HAP-1 (cell line): Measurements from ENCODE around the gene ZNRF3.
"Not testable (repeated sequence)": the region's sequence is repeated elsewhere in the genome, so short reads cannot be mapped to it uniquely, and the experiment has no call there.

Experiments
- DNase-seq, 2 experiments: peaks; one replicate each; pipeline ENCODE4 v3.0.0-alpha.2; 2016 to 2020; ENCODE audit warnings: low spot score in 2 of 2
- H3K27me3 ChIP-seq: fragments of 250-450 bp; sonication (Bioruptor Pico); 2 replicates; pipeline ENCODE4 v1.5.1; 2020; ENCODE audit warnings: low read depth, mild to moderate bottlenecking, moderate library complexity
- H3K36me3 ChIP-seq: fragments of 250-450 bp; sonication (Bioruptor Pico); replicated peaks from 2 replicates; pipeline ENCODE4 v1.5.1; 2020; ENCODE audit warnings: mild to moderate bottlenecking
- H3K4me1 ChIP-seq: fragments of 250-450 bp; sonication (Bioruptor Pico); 2 replicates; pipeline ENCODE4 v1.5.1; 2020; ENCODE audit warnings: mild to moderate bottlenecking
- H3K4me3 ChIP-seq: fragments of 250-450 bp; sonication (Bioruptor Pico); 2 replicates; pipeline ENCODE4 v1.5.1; 2020; ENCODE audit warnings: mild to moderate bottlenecking, moderate library complexity
- H3K9me3 ChIP-seq: fragments of 250-450 bp; sonication (Bioruptor Pico); 2 replicates; pipeline ENCODE4 v1.5.1; 2020; ENCODE audit warnings: mild to moderate bottlenecking, moderate library complexity
- in situ Hi-C: fragments of 300-500 bp; cut with MboI; formaldehyde crosslinking; loops from 3 replicates; pipeline ENCODE4 v1.14.3; 2020; ENCODE audit warnings: low sequenced_read_pairs, inconsistent platforms, mixed read lengths

ZNRF3 gene

DNA sequence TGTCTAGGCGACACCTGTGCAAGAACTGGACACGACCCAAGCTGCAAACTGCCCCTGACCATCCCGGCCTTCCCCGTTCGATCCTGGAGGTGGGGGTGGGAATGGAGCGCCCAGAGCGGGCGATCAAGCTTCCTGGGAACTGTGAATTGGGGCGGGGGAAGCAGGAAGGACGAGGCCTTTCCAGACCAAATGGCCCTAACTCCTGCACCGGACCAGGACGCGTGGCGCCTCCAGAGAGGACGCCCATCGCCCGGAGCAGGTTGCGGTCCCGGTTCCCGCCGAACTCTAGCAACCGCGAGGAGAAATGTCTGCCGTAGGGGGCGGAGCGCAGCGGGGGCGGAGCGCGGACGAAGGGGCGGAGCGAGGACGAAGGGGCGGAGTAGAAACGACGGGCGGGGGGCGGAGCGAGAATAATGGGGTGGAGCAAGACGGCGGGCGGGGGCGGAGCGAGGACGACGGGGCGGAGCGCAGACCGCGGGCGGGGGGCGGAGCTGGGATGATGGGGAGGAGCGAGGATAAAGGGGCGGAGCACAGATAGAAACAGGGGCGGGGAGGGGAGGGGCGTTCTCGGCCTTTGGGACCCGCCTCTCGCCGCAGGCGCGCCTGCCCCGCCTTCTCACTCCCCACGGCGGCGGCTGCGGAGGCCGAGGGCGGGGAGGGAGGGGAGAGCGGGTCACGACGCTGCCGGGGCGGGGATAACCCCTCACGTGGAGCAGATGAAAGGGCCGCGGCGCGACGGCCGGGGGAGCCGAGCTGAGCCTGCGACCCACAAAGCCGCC lies at the start of gene ZNRF3:
Gene ZNRF3 (plus strand): TSS at position 695 of the 779 bp plus-strand sequence. CDS start 195 bp downstream, outside the sequence.
- H3K4me1 ChIP-seq: peaks cover 38% of the 10 kb centered on the region
- in situ Hi-C loops: no loop called here
- H3K9me3 ChIP-seq: no peaks in the 10 kb centered on the region
- no peaks in the 10 kb centered on the region; the same call in 1 of the 2 replicates for H3K27me3 ChIP-seq
- H3K4me3 ChIP-seq: peak within 1 kb of the TSS; percentile 54
- no peaks in the 10 kb centered on the region for H3K36me3 ChIP-seq
- DNase-seq: peak; percentile 89 to 95

DNA sequence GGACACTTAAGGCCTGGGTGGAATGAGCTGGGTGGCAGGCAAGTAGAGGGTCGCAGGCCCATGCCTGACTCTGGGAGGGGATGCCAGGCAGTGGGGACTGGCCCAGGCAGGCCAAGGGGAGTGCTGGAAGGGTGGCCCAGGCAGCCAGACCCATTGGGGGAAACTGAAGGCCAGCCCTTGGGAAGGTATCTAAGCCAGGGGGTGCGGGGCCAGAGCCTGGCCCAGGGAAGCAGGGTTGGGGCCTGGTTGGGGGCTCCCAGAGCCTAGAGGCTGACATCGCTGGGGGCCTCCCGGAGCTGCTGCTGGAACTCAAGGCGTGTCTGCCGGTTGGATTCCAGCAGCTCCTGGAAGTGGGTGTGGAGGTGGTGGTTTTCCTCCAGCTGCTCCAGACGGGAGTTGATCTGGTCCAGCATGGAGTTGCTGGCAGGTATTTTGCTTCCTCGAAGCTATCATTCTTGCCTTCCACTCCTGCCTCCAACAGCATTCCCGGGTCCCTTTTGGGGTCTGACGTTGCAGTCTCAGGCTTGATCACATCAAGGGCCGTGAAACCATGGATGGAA lies 47.7 kb upstream of the ZNRF3 start:
- in situ Hi-C loops: loop anchor here (25.0 kb wide), 1 partner anchor 823 kb away; no protein-coding TSS in a partner anchor

DNA sequence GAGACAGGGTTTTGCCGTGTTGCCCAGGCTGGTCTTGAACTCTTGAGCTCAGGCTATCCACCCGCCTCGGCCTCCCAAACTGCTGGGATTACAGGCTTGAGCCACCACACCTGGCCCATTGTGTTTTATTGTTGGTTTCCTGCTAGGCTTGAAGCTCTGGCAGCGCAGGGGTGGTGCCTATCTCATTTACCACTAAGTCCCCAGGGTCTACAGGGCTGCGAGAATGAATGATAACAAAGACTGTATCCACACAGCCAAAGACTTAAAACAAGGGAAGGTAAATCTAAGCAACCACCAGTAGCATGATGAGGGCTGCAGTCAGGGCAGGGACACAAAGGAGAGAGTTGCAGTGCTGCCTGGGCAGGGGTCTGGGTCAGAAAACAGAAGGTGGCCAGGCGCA lies 45.7 kb upstream of the ZNRF3 start:
- in situ Hi-C loops: loop anchor here (25.0 kb wide), 1 partner anchor 825 kb away; no protein-coding TSS in a partner anchor
- no peaks in the 10 kb centered on the region for H3K27me3 ChIP-seq
- H3K4me1 ChIP-seq: no peaks in the 10 kb centered on the region
- no peak overlapping the region for H3K4me3 ChIP-seq
- H3K36me3 ChIP-seq: no peaks in the 10 kb centered on the region
- H3K9me3 ChIP-seq: no peaks in the 10 kb centered on the region
- no peak for DNase-seq

More for the DNA sequence above, 47.7 kb upstream of the ZNRF3 start:
- Histone ChIP-seq H3K36me3 (no peaks in the 10 kb centered on the region), H3K4me1 (no peaks in the 10 kb centered on the region), H3K9me3 (no peaks in the 10 kb centered on the region), H3K4me3 (no peak overlapping the region), H3K27me3 (no peaks in the 10 kb centered on the region)
- DNase-seq: no peak

DNA sequence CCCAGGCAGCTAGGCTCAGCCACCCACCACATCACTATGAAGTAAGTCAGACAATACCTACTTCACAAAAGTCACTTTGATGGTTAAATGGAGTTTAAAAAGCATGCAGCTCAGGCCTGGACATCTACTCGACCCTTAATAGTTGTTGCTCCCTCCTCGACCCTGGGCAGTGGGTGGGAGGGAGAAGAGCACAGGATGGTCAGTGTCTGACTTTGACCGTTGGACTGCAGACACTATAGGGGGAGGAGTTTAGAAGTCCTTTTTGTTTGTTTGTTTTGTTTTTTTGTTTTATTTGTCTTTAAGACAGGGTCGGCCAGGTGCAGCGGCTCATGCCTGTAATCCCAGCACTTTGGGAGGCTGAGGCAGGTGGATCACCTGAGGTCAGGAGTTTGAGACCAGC lies 44.4 kb upstream of the ZNRF3 start:
- DNase-seq: no peak
- Histone ChIP-seq H3K4me3 (no peak overlapping the region), H3K36me3 (no peaks in the 10 kb centered on the region), H3K4me1 (no peaks in the 10 kb centered on the region), H3K9me3 (no peaks in the 10 kb centered on the region), H3K27me3 (no peaks in the 10 kb centered on the region)
- in situ Hi-C loops: loop anchor here (25.0 kb wide), 1 partner anchor 827 kb away; no protein-coding TSS in a partner anchor

DNA sequence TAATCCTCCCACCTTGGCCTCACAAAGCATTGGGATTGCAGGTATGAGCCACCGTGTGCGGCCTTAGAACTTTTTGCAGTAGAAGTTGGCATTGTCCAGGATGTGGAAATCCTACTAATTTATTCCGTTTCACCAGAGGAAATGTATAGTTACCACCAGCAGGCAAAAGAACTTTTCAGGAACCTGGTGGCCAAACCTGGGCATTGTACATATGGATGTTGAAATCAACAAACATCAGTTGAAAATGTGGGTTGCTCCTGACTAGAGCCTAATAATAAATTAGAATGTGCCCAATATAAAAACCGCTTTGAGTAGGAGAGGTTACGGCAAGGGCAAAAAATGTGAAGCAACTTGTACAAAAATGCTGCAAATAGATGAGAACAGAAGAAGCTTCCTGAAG lies 42.3 kb upstream of the ZNRF3 start:
- Histone ChIP-seq H3K4me3 (no peak overlapping the region), H3K9me3 (no peaks in the 10 kb centered on the region), H3K36me3 (no peaks in the 10 kb centered on the region), H3K27me3 (no peaks in the 10 kb centered on the region), H3K4me1 (no peaks in the 10 kb centered on the region)
- in situ Hi-C loops: loop anchor here (25.0 kb wide), 1 partner anchor 829 kb away; no protein-coding TSS in a partner anchor
- no peak for DNase-seq

DNA sequence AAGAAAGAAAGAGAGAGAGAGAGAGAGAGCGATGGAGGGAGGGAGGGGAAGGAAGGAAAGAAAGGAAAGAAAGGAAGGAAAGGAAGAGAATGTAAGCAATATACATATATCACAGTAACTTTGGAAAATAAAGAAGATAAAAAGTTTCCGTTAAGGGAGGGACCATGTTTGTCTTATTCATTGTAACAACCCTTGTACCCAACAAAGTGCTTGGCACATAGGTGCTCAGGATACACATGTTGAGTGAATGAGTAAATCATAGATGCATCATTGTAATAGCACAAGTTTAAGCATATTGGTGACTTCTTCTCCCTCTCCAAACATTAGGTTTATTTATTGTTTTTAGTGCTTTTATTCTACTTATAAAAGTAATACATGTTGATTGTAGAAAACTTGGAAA lies 39.7 kb upstream of the ZNRF3 start:
- DNase-seq: no peak
- Histone ChIP-seq H3K9me3 (no peaks in the 10 kb centered on the region; the same call in 1 of the 2 replicates), H3K36me3 (no peaks in the 10 kb centered on the region), H3K4me3 (no peak overlapping the region), H3K27me3 (no peaks in the 10 kb centered on the region), H3K4me1 (no peaks in the 10 kb centered on the region)
- in situ Hi-C loops: loop anchor here (25.0 kb wide), 1 partner anchor 831 kb away; no protein-coding TSS in a partner anchor

DNA sequence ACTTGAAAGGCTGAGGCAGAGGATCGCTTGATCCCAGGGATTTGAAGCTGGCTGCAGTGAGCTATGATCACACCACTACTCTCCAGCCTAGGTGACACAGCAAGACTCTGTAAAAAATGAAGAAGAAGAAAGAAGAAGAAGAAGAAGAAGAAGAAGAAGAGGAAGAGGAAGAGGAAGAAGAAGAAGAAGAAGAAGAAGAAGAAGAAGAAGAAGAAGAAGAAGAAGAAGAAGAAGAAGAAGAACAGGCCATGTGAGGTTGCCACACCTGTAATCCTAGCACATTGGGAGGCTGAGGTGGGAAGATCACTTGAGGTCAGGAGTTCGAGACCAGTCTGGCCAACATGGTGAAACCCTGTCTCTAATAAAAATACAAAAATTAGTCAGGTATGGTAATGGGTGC lies 39.1 kb upstream of the ZNRF3 start:
- in situ Hi-C loops: loop anchor here (25.0 kb wide), 1 partner anchor 832 kb away; no protein-coding TSS in a partner anchor
- not testable (repeated sequence) for DNase-seq

DNA sequence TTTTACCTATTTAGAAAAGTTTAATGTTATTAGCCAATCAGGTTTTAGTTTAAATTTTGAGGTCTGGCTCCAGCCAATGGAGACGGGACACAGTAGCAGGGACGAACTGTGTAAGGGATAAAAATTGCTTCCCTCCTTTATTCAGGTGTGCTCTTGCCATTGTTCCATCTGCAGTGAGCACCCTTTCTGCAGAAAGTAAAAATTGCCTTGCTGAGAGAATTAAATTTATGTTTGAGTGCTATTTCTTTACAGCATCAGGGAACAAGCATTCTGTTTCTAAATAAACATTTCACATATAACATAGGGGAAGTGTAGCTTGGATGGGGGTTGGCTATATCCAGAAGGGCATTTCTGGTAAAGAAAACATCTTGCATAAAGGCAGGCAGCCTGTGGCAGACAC lies 36.4 kb upstream of the ZNRF3 start:
- Histone ChIP-seq H3K36me3 (no peaks in the 10 kb centered on the region), H3K27me3 (no peaks in the 10 kb centered on the region), H3K4me3 (no peak overlapping the region), H3K9me3 (no peaks in the 10 kb centered on the region; the same call in 1 of the 2 replicates), H3K4me1 (no peaks in the 10 kb centered on the region)
- no peak for DNase-seq
- in situ Hi-C loops: loop anchor here (25.0 kb wide), 1 partner anchor 835 kb away; no protein-coding TSS in a partner anchor

More for the DNA sequence above, 39.1 kb upstream of the ZNRF3 start:
- not testable (repeated sequence) for H3K36me3 ChIP-seq, H3K4me3 ChIP-seq, H3K4me1 ChIP-seq, H3K9me3 ChIP-seq, H3K27me3 ChIP-seq

DNA sequence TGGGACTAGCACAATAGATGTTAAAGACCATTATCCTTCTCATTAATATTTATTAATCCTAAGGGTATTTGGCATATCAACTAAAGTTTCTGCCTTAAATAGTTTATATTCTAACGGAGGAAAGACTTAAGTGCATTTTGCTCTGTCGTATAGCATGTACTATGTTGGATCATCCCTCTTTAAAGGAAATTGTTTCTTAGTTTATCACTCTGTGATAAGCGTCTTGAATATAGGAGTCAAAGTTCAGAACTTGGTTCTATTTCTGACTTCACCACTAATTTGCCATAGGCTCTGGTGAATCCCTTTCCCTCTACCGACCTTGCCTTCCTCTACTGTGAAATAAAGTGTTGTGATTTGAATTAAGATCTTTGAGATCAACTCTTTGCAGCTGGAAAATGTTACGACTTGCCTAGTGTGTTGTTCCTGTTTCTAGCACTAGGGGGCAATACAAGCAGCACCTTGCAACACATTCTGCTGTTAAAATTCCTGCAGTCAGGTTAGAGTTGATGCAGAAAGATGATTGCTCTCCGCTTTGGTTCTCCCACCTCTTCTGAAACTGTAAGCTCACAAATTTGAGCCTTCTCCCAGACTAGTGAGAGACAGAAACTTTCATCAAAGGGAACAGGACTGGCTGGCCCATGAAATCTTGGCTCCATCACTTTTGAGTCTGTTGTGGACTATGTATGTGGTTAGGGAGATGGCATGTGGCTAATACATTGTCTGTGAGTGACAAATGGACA lies 27.8 kb upstream of the ZNRF3 start:
- in situ Hi-C loops: no loop called here
- H3K4me1 ChIP-seq: no peaks in the 10 kb centered on the region
- H3K4me3 ChIP-seq: no peak overlapping the region
- no peaks in the 10 kb centered on the region for H3K27me3 ChIP-seq
- no peaks in the 10 kb centered on the region for H3K36me3 ChIP-seq
- no peaks in the 10 kb centered on the region for H3K9me3 ChIP-seq
- DNase-seq: peak; percentile 61 to 72

DNA sequence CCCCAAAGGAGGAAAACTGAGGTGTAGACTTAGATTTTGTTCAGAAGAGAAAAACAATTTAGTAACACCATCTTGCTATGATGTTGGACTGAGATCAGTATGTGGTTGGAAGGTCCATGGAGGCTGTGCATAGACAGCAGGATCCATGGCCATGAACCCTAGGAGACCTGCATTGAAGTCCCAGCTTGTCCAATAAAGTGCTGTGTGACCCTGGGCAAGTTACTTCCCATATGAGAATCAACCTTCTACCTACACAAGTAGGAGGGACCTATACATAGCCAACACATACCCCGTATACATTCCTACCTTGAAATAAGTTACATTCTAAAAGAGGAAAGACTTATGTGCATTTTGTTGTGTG lies 27.3 kb upstream of the ZNRF3 start:
- Histone ChIP-seq H3K36me3 (no peaks in the 10 kb centered on the region), H3K27me3 (no peaks in the 10 kb centered on the region), H3K4me1 (no peaks in the 10 kb centered on the region), H3K4me3 (no peak overlapping the region), H3K9me3 (no peaks in the 10 kb centered on the region)
- in situ Hi-C loops: no loop called here
- DNase-seq: no peak

DNA sequence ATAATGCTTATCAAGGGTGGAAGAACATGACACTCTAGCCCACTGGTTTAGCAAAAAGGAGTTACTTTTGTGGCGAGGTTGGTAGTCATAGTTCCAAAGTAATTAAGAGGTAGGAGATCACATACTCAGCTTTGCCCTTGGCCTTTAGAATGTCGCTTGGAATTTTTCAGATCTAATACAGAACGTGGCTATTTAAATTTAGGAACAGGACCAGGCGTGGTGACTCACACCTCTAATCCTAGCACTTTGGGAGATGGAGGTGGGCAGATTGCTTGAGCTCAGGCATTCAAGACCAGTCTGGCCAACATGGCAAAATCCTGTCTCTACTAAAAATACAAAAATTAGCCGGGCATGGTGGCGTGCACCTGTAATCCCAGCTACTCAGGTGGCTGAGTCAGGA lies 26.1 kb upstream of the ZNRF3 start:
- Histone ChIP-seq H3K4me3 (no peak overlapping the region), H3K4me1 (no peaks in the 10 kb centered on the region), H3K27me3 (no peaks in the 10 kb centered on the region), H3K36me3 (no peaks in the 10 kb centered on the region), H3K9me3 (no peaks in the 10 kb centered on the region)
- in situ Hi-C loops: no loop called here
- DNase-seq: no peak

DNA sequence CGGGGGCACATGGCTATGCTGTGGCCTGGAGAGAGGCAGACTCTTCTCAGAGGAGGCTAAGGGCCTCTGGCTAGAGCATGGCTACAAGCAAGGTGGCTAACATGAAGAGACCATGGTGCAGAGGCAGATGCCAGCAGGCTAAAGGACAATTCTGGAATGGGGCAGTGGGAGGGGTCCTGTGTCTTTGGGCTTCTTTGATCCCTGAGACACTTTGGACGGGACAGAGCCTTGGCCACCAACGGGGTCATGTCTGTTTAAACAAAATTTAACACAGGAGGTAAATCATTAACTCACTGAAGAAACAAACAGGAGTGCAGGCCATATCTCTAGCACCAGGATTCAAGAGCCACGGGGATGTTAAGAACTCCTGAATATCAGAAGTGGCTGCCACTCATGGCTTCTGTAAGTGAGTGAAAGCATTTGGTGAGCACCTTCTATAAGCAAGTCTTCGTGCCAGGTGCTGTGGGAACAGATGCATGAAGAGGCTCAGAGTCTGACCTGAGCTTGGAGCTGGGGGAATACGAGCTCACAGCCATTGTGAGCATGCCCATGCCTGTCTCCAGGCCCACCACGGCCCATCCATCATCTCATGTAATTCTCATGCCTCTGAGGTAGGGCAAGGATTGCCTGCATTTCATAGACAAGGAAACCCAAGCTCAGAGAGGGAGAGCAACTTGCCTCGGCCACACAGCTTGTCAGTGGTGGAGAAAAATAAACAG lies 18.3 kb upstream of the ZNRF3 start:
- Histone ChIP-seq H3K36me3 (no peaks in the 10 kb centered on the region), H3K4me1 (no peaks in the 10 kb centered on the region), H3K4me3 (no peak overlapping the region), H3K9me3 (no peaks in the 10 kb centered on the region), H3K27me3 (no peaks in the 10 kb centered on the region)
- in situ Hi-C loops: no loop called here
- no peak for DNase-seq

DNA sequence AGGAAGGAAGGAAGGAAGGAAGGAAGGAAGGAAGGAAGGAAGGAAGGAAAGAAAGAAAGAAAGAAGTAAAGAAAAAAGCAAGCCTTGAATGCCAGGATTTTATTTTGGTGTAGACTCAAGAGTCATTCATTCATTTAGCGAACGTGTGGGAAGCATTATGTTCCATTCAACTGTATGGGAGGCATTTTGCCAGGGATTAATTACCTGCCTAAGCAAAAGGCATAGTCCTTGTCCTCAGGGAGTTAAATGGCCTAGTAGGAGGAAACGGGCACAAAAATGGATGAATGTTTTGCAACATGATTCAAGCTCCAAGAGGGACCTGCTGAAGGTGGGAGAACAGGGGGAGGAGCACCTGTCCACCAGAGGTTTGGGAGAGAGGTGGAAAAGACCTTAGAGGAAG lies 16.2 kb upstream of the ZNRF3 start:
- Histone ChIP-seq H3K27me3 (no peaks in the 10 kb centered on the region), H3K4me1 (no peaks in the 10 kb centered on the region), H3K4me3 (no peak overlapping the region), H3K36me3 (no peaks in the 10 kb centered on the region), H3K9me3 (no peaks in the 10 kb centered on the region)
- DNase-seq: no peak
- in situ Hi-C loops: no loop called here
